ENCODE results near the gene MAGEA8.
"Not testable (repeated sequence)": the region's sequence is repeated elsewhere in the genome, so short reads cannot be mapped to it uniquely, and the experiment has no call there.

MAGEA8 gene, protein sequence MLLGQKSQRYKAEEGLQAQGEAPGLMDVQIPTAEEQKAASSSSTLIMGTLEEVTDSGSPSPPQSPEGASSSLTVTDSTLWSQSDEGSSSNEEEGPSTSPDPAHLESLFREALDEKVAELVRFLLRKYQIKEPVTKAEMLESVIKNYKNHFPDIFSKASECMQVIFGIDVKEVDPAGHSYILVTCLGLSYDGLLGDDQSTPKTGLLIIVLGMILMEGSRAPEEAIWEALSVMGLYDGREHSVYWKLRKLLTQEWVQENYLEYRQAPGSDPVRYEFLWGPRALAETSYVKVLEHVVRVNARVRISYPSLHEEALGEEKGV

GRCh38 chrX:149881081-149881711 is at the start of gene MAGEA8:
Gene MAGEA8 (plus strand): TSS chrX:149881183. CDS start chrX:149884273, 3,090 bp downstream.
- peak; percentile 52 to 60 for DNase-seq

DNA sequence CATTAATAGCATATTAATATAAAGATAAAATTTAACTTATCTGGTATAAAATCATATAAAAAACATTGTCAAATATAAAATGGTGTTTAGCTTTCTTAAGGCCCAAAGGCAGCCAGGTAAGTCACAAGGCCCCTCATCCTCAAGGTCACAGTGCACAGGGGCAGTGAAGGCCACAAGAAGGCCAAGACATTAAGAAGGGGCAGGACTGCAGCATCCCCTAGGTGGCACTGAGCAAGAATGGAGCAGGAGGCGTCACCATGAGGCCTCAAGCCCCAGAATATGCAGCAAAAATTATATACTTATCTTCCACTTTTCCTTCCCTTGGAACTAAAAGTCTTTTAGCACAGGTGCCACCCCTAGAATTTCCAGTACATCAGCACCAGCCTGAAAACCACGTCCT is 49.5 kb upstream of the MAGEA8 start:
- no peak for DNase-seq

- not testable (repeated sequence) for DNase-seq
Observed at GRCh38 chrX:149836728-149837127, 44.3 kb upstream of the MAGEA8 start.

- DNase-seq, result no peak
Observed at GRCh38 chrX:149837167-149837566, 43.8 kb upstream of the MAGEA8 start.

DNA sequence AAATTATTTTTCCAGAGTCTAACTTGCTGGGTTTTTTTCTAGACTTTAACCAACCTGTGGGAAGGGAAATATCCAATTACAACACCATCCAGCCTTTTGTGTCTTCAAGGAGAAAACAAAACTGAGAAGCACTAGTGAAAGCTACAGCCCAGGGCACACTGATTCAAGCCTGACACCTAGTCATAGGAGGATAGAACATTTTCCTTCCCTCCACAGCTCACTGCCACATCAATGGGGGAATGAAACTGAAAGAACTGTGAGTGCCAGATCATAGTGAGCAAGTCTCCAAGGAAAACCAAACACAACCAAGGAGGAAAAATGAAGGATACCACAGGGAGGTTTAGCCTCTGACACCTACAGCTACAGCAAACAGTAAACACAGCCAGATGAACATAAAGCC is 43.3 kb upstream of the MAGEA8 start:
- DNase-seq, result no peak

DNA sequence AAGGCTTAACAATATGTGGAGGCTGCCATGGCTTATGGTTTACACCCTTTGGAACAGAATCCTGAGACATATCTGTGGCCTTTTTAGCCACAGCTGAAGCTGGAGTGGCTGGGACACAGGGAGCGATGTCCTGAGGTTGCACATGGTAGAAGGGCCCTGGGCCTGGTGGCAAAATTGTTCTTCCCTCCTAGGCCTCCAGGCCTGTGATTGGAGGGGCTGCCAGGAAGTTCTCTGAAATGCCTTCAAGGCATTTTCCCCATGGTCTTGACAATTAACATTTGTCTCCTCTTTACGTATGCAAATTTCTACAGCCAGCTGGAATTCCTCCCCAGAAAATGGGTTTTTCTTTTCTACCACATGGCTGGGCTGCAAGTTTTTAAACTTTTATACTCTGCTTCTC is 39.1 kb upstream of the MAGEA8 start:
- no peak for DNase-seq

GRCh38 chrX:149845385-149845784 is 35.6 kb upstream of the MAGEA8 start:
- no peak for DNase-seq

DNA sequence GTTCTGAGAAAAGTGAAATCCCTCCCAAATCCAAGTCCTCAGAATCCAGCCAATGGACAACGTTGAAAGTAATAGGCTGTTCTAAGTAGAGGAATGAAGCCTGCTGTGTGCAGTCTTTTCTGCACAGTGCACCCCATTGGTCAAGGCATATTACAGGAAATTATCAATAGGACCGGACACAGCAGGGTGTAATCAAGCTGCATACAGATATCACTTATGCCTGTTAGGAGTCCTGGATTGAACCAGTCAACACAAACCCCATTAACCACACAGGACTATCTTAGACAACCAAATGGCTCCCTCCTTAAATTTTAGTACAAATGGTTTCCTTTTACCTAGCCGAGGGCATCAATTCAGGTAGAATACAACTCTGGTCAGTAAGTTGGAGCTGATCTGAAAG is 34.2 kb upstream of the MAGEA8 start:
- DNase-seq, result no peak

DNA sequence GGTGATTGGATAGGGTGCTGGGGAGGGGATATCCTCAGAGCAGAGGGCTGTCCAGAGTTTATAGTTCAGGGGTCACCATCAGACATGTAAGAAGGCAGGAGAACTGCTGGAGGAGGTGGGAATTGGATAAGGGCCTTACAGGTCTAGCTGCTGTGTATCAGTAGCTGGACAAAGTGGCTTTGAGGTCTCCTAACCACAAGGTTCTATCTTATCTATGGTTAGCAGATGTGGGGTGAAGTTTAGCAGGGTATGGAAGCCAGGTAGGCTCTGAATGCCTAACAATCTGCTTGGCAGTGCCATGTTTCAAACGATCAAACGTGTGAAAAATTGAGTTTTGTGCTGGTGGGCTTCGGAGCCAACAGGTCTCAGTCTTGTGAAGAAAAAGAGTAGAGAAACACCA is 32.1 kb upstream of the MAGEA8 start:
- DNase-seq, result no peak

DNA sequence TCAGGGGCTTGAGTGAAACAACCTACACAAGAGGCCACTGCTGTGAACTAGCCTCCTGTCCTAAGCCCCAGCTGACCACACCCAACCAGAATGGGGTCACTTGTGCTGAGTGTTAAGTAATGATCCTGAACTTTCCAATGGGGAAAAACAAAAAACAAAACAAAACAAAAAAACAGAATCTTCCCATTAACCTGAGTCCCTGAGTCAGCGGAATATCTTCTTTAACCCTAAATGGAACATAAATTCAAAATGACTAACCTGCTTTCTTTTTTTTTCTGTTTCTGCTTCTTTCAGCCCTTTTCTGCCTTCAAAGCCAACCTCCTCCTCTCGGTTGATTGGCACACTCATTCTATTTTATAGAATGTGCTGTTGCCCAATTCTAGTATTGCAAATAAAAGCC is 31.2 kb upstream of the MAGEA8 start:
- DNase-seq, result no peak

- no peak for DNase-seq
Observed at GRCh38 chrX:149851864-149852263, 29.1 kb upstream of the MAGEA8 start.

GRCh38 chrX:149853925-149854324 is 27.1 kb upstream of the MAGEA8 start:
- no peak for DNase-seq

DNA sequence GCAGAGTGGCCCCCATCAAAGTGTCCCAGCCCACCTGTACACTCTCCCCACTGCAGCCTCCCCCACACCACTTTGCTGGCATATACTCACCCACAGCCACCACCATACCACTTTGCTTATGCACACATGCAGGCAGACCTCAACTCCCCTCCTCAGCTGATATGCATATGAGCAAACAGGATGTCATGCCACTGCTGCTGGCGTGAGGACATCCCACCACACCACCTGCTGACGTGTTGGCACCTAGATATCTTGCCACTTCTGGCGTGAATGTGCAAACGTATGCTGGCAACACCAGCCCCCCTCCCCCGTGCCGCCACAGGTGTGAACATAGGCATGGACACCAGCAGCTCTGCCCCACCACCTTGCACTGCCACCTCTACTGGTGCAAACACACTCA is 22.4 kb upstream of the MAGEA8 start:
- DNase-seq, result no peak

- no peak for DNase-seq
Observed at GRCh38 chrX:149860445-149860844, 20.5 kb upstream of the MAGEA8 start.

DNA sequence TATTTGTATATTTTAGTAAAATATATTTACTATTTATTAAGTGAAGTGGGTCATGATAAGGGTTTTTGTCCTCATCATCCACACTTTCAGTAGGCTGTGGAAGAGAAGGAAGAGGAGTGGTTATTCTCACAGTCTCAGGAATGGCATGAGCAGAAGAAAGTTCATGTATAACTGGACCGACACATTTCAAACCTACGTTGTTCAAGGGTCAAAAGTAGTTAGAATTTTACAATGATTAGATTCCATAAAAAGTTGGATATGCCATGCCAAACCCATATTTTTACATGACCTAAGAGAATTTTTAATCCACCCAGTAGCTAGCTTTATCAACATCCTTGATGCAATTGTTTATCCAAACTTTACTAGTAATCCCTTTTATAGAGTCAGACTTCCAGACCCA is 15.6 kb upstream of the MAGEA8 start:
- no peak for DNase-seq

DNA sequence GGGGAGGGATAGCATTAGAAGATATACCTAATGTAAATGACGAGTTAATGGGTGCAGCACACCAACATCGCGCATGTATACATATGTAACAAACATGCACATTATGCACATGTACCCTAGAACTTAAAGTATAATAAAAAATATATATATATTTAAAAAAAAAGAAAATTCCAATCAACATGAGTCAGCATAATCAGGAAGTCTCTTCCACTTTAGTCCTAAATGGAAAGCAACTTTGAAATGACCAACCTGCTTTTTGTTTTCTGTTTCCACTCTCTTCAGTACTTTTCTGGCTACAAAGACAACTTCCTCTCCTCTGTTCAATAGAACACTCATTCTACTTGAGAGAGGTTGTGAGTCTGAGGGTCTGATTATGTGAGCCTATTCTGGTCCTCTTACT is 13.5 kb upstream of the MAGEA8 start:
- no peak for DNase-seq

GRCh38 chrX:149870840-149871239 is 10.1 kb upstream of the MAGEA8 start:
- DNase-seq, result no peak

GRCh38 chrX:149871433-149871832 is 9.6 kb upstream of the MAGEA8 start:
- no peak for DNase-seq

GRCh38 chrX:149871940-149872339 is 9.0 kb upstream of the MAGEA8 start:
- DNase-seq, result peak; percentile 86 to 87

- DNase-seq, result no peak
Observed at GRCh38 chrX:149877157-149877556, 3.8 kb upstream of the MAGEA8 start.

DNA sequence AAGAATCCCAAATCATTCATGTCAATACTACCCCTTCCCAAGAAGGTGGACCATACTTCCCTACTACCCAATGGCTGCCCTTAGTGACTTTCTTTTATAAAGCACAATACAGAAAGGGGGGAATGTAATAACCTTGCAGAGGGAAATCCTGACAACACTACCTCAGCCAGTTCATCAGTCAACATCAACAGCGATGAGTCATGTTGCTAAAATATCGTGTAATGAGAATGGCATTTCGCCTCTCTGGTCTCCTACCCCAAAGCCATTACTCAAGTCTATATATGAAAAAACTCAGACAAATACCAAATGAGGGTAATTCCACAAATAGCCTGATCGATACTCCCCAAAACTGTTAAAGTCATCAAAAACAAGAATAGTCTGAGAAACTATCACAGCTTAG is 3.3 kb upstream of the MAGEA8 start:
- no peak for DNase-seq

DNA sequence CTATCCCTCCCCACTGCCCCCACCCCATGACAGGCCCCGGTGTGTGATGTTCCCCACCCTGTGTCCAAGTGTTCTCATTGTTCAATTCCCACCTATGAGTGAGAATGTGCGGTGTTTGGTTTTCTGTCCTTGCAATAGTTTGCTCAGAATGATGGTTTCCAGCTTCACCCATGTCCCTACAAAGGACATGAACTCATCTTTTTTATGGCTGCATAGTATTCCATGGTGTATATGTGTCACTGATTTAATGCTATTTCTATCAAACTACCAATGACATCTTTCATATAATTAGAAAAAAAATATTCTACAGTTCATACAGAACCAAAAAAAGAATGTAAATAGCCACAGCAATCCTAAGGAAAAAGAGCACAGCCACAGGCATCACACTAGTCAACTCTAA is 9.8 kb downstream of the MAGEA8 start:
- not testable (repeated sequence) for DNase-seq

DNA sequence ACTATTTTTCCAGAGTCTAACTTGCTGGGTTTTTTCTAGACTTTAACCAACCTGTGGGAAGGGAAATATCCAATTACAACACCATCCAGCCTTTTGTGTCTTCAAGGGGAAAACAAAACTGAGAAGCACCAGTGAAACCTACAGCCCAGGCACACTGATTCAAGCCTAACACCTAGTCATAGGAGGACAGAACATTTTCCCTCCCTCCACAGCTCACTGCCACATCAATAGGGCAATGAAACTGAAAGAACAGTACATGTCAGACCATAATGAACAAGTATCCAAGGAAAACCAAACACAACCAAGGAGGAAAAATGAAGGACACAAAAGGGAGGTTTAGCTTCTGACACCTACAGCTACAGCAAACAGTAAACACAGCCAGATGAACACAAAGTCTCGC is 17.6 kb downstream of the MAGEA8 start:
- no peak for DNase-seq

GRCh38 chrX:149903889-149904748 is 23.1 kb downstream of the MAGEA8 start:
- DNase-seq, result no peak

All from activated T-cell treated with anti-CD3 and anti-CD28 coated beads, Interleukin-2, amount 50 U/mL, for 48 hours (primary cell).